Mesothelial cell of epicardium (in vitro differentiated cells): ENCODE data around the gene CYP4F12. TPM values are rescaled to one million over a fixed set of nuclear protein-coding genes. Genes with fewer than 3 reads are reported as not detected.

Source experiments
- DNase-seq, 2 experiments: peaks; one replicate each; pipeline ENCODE4 v3.0.0; 2021; ENCODE audit warnings: low spot score in 2 of 2; ENCODE audit not compliant: unreplicated experiment in 2 of 2
- H3K27ac Mint-ChIP-seq: 2 replicates; pipeline ENCODE4 v1.8.0; 2021; ENCODE audit warnings: mixed read lengths
- H3K27me3 Mint-ChIP-seq: 2 replicates; pipeline ENCODE4 v1.8.0; 2021; ENCODE audit warnings: low read depth, mixed read lengths
- H3K36me3 Mint-ChIP-seq: 2 replicates; pipeline ENCODE4 v1.8.0; 2021; ENCODE audit warnings: mixed read lengths
- H3K4me1 Mint-ChIP-seq: 2 replicates; pipeline ENCODE4 v1.8.0; 2021; ENCODE audit warnings: mixed read lengths
- H3K4me3 Mint-ChIP-seq: 2 replicates; pipeline ENCODE4 v1.8.0; 2021; ENCODE audit warnings: mild to moderate bottlenecking, moderate library complexity, mixed read lengths
- H3K9me3 Mint-ChIP-seq: 2 replicates; pipeline ENCODE4 v1.8.0; 2021; ENCODE audit warnings: mixed read lengths
- total RNA-seq: library from RNA; stranded (reverse); gene quantifications from 3 replicates; pipeline ENCODE4 v1.2.1, GENCODE V29; 2021
- TF ChIP-seq, protein P1 (sequence below): fragments of 200-600 bp; sonication (generic); IDR thresholded peaks from one replicate; pipeline ENCODE4 v1.5.0; 2021; ENCODE audit warnings: antibody characterized with exemption; ENCODE audit not compliant: unreplicated experiment

The CYP4F12 gene
- total RNA-seq, 1 donor from 2014 or later, result not detected

DNA sequence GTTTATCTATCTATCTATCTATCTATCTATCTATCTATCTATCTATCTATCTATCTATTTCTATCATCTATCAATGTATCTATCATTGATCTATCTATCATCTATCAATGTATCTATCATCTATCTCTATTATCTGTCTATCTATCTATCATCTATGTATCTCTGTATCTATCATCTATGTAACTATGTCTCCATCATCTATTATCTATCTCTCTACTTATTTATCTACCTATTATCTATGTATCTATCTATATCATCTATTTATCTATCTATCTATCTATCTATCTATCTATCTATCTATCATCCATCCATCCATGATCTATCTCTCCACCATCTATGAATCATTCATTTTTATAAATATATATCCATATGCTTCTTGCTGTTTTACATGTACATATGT, 16.4 kb upstream of the CYP4F12 start:
- no peak for DNase-seq
- Mint-ChIP-seq H3K27me3 (no peaks in the 10 kb centered on the region), H3K4me3 (no peak overlapping the region), H3K27ac (no peak overlapping the region), H3K4me1 (no peaks in the 10 kb centered on the region), H3K36me3 (peaks cover 2% of the 10 kb centered on the region), H3K9me3 (peaks cover 68% of the 10 kb centered on the region)
- TF ChIP-seq, protein P1, sequence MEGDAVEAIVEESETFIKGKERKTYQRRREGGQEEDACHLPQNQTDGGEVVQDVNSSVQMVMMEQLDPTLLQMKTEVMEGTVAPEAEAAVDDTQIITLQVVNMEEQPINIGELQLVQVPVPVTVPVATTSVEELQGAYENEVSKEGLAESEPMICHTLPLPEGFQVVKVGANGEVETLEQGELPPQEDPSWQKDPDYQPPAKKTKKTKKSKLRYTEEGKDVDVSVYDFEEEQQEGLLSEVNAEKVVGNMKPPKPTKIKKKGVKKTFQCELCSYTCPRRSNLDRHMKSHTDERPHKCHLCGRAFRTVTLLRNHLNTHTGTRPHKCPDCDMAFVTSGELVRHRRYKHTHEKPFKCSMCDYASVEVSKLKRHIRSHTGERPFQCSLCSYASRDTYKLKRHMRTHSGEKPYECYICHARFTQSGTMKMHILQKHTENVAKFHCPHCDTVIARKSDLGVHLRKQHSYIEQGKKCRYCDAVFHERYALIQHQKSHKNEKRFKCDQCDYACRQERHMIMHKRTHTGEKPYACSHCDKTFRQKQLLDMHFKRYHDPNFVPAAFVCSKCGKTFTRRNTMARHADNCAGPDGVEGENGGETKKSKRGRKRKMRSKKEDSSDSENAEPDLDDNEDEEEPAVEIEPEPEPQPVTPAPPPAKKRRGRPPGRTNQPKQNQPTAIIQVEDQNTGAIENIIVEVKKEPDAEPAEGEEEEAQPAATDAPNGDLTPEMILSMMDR, result no peak

DNA sequence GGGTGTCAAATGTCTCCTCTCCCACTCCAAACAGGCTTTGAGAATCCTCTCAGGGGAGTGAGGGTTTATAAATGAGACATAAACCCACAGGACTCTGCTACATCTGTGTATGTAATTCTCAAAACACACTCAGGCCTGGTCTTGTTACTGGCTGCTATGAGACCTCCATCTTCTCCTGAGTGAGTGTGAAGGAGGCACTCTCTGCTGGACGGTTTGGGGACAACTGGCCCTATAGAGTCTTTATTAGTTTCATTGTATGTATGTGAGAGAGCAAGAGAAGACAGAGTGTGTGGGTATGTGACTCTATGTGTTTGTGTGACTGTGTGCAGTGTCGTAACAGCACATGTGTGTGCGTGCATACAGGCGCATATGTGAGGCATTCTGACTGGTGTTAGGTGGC, 9.6 kb upstream of the CYP4F12 start:
- Mint-ChIP-seq H3K9me3 (peaks cover 52% of the 10 kb centered on the region), H3K27me3 (no peaks in the 10 kb centered on the region), H3K4me3 (no peak overlapping the region), H3K27ac (no peak overlapping the region), H3K36me3 (no peaks in the 10 kb centered on the region), H3K4me1 (no peaks in the 10 kb centered on the region)
- TF ChIP-seq, protein P1, result no peak
- no peak for DNase-seq

DNA sequence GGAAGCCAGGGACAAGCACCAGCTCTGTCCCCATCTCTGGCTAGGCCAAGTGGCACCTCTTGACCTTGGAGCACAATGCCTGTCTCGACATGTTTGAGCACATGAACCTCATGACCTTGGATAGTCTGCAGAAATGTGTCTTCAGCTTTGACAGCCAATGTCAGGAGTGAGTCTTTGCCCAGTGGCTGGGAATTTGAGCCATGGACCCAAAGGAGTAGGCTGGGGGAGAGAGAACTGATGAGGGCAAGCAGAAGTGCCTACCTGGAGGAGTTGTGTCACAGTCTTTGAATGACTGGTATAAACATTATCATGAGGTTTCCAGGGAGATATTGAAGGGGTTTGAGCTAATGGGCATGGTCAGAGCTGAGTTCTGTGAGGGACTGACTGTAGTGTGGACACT, 6.7 kb upstream of the CYP4F12 start:
- H3K4me1 Mint-ChIP-seq, result no peaks in the 10 kb centered on the region
- TF ChIP-seq, protein P1, result no peak
- H3K4me3 Mint-ChIP-seq, result no peak overlapping the region
- H3K27ac Mint-ChIP-seq, result no peak overlapping the region
- peaks cover 47% of the 10 kb centered on the region for H3K9me3 Mint-ChIP-seq
- no peaks in the 10 kb centered on the region for H3K27me3 Mint-ChIP-seq
- no peak for DNase-seq
- no peaks in the 10 kb centered on the region for H3K36me3 Mint-ChIP-seq

DNA sequence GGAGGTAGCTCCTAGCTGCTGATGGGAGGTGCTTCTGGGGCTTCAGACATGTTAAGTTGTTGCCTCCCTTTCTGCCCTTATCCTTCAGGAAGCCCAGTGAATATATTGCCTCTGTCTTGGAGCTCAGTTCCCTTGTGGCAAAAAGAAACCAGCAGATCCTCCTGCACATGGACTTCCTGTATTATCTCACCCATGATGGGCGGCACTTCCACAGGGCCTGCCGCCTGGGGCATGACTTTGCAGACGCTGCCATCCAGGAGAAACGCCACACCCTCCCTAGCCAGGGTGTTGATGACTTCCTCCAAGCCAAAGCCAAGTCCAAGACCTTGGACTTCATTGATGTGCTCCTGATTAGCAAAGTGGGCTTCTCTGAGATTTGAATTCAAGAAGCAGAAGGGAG, 6.0 kb upstream of the CYP4F12 start:
- Mint-ChIP-seq H3K4me3 (no peak overlapping the region), H3K4me1 (no peaks in the 10 kb centered on the region), H3K9me3 (peaks cover 45% of the 10 kb centered on the region), H3K27ac (no peak overlapping the region), H3K36me3 (no peaks in the 10 kb centered on the region), H3K27me3 (no peaks in the 10 kb centered on the region)
- TF ChIP-seq, protein P1, result no peak
- DNase-seq, result no peak

DNA sequence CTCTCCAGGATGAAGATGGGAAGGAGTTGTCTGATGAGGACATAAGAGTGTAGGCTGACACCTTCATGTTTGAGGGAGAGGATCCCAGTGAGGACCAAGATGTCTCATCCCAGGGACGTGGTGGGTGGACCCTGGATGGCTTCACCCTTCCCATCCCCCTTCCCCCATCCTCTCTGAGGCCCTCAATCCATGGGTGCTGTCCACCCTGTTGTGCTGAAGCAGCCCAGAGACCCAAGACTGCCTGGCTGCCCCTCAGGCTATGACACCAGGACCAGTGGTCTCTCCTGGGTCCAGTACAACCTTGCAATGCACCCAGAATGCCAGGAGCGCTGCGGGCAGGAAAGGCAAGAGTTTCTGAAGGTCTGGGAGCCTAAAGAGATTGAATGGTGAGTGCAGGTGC, 3.4 kb upstream of the CYP4F12 start:
- Mint-ChIP-seq H3K27ac (no peak overlapping the region), H3K4me3 (no peak overlapping the region), H3K36me3 (no peaks in the 10 kb centered on the region), H3K9me3 (peaks cover 27% of the 10 kb centered on the region), H3K4me1 (no peaks in the 10 kb centered on the region), H3K27me3 (no peaks in the 10 kb centered on the region)
- DNase-seq, result no peak
- TF ChIP-seq, protein P1, result no peak

DNA sequence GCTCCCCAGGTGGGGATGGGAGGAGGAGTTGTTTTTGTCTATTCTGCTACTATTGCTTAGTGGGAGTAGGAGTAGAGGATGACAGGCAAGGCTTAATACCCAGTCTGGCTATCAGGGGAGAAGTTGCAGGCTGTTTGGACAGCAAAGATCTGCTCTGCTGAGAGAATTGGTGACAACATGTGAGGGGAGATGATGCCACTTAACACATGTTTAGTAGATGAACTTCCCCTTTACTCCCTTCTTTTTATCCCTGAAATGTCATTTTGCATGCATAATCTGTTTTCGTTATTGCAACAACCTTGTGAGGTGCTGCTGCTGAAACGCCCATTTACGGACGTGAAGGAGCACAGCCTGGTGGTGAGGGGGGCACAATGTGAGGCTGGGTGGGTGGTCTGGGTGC, 3.0 kb upstream of the CYP4F12 start:
- no peak overlapping the region for H3K27ac Mint-ChIP-seq
- H3K27me3 Mint-ChIP-seq, result no peaks in the 10 kb centered on the region
- TF ChIP-seq, protein P1, result no peak
- no peaks in the 10 kb centered on the region for H3K36me3 Mint-ChIP-seq
- peaks cover 29% of the 10 kb centered on the region for H3K9me3 Mint-ChIP-seq
- H3K4me1 Mint-ChIP-seq, result no peaks in the 10 kb centered on the region
- DNase-seq, result no peak
- no peak overlapping the region for H3K4me3 Mint-ChIP-seq
